GM12801 (cell line): ENCODE results near the gene MRM1.

ENCODE experiments used
- CTCF ChIP-seq: IDR thresholded peaks from one replicate; pipeline ENCODE4 v1.5.1; 2011; ENCODE audit warnings: control low read depth; ENCODE audit not compliant: insufficient read length; ENCODE audit errors: extremely low read depth

MRM1 gene

GRCh38 chr17:36640346-36640745 lies 39.0 kb downstream of the MRM1 start:
- TF ChIP-seq CTCF, result no peak

- TF ChIP-seq CTCF, result no peak
Observed at GRCh38 chr17:36640836-36641235, 39.5 kb downstream of the MRM1 start.

GRCh38 chr17:36641331-36641876 lies 40.0 kb downstream of the MRM1 start:
- no peak for TF ChIP-seq CTCF

GRCh38 chr17:36641877-36642845 lies 40.8 kb downstream of the MRM1 start:
- TF ChIP-seq CTCF, result no peak

GRCh38 chr17:36643086-36643685 lies 41.8 kb downstream of the MRM1 start:
- TF ChIP-seq CTCF, result no peak

- no peak for TF ChIP-seq CTCF
Observed at GRCh38 chr17:36645422-36645821, 44.0 kb downstream of the MRM1 start.

GRCh38 chr17:36647636-36648035 lies 46.3 kb downstream of the MRM1 start:
- TF ChIP-seq CTCF, result no peak
